NT2/D1 (cell line): ENCODE measurements around the gene DCBLD1.
"Not testable (repeated sequence)": the region's sequence is repeated elsewhere in the genome, so short reads cannot be mapped to it uniquely, and the experiment has no call there.

Experiments
- DNase-seq: peaks from one replicate; pipeline ENCODE4 v3.0.0-alpha.2; 2011; ENCODE audit warnings: low read depth, low spot score
- H3K27me3 ChIP-seq: 2 replicates; pipeline ENCODE4 v1.6.0; 2011; ENCODE audit warnings: mild to moderate bottlenecking; ENCODE audit not compliant: insufficient read length, insufficient read depth
- H3K36me3 ChIP-seq: 2 replicates; pipeline ENCODE4 v1.6.1; 2011; ENCODE audit warnings: mild to moderate bottlenecking, low read length, mixed read lengths; ENCODE audit not compliant: insufficient read depth, insufficient read length
- H3K4me1 ChIP-seq: 2 replicates; pipeline ENCODE4 v1.5.1; 2011; ENCODE audit not compliant: insufficient read depth, insufficient read length
- H3K4me3 ChIP-seq: 2 replicates; pipeline ENCODE4 v1.5.1; 2011; ENCODE audit warnings: low read depth; ENCODE audit not compliant: insufficient read length
- H3K9ac ChIP-seq: 2 replicates; pipeline ENCODE4 v1.6.0; 2011; ENCODE audit warnings: low read depth; ENCODE audit not compliant: insufficient read length
- H3K9me3 ChIP-seq: 2 replicates; pipeline ENCODE4 v1.5.1; 2011; ENCODE audit warnings: mild to moderate bottlenecking, low read length; ENCODE audit not compliant: insufficient read depth
- SUZ12 ChIP-seq: IDR thresholded peaks from 2 replicates; pipeline ENCODE4 v1.6.1; 2011; ENCODE audit not compliant: insufficient read length, insufficient read depth; ENCODE audit errors: extremely low read depth
- YY1 ChIP-seq: IDR thresholded peaks from 2 replicates; pipeline ENCODE4 v1.6.1; 2011; ENCODE audit not compliant: insufficient read length, insufficient read depth
- ZNF274 ChIP-seq: IDR thresholded peaks from 2 replicates; pipeline ENCODE4 v1.6.1; 2011; ENCODE audit warnings: mild to moderate bottlenecking, low read depth, low read length

DCBLD1 gene

GRCh38 chr6:117482240-117483003, at the start of gene DCBLD1:
Gene DCBLD1, plus strand, starts transcription at chr6:117482674. Its CDS starts 108 bp downstream, at chr6:117482782.
- no peaks in the 10 kb centered on the region for H3K4me1 ChIP-seq
- no peak for TF ChIP-seq YY1
- no peak for TF ChIP-seq ZNF274
- TF ChIP-seq SUZ12 = no peak
- peak; percentile 30 for DNase-seq
- peaks cover 14% of the 10 kb centered on the region for H3K27me3 ChIP-seq
- H3K9me3 ChIP-seq = peaks cover 7% of the 10 kb centered on the region; the same call in 1 of the 2 replicates
- peak within 1 kb of the TSS; percentile 85 for H3K9ac ChIP-seq
- peaks cover 3% of the 10 kb centered on the region for H3K36me3 ChIP-seq
- H3K4me3 ChIP-seq = peak within 1 kb of the TSS; percentile 70

DNA sequence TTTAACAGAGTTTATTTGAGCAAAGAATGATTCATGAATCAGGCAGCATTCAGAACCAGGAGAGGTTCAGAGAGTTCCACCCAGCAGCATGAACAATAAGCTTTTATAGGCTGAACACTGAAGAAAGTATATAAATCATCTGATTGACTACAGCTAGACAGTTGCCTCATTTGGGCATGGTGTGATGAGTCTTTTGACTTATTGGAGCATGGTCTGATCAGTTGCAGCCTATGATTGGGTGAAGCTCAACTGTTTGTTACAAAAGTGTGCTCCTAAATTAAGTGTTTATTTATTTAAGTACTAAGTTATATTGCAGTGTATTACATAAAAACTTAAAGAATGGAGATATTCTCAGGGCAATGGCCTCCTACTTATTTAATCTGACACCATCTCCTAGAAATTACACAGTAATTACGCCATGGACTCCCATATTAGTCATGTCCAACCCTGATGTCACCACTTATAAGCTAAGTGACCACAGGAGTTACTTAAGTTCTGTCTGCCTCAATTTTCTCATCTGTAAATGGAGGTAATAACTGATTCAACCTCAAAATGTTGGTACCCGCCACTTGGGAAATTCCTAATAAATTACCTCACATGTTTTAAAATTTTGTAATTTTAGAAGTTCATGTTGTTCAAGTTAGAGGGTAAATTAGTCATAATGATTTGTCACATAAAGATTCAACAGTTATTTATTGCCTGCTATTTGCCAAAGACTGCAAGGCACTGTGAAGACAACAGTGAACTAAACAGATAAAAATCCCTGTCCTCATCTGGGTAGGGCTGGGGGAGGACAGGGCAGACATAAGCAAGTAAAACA, 41.6 kb upstream of the DCBLD1 start:
- no peak for TF ChIP-seq ZNF274
- TF ChIP-seq SUZ12 = no peak
- no peak for TF ChIP-seq YY1
- Histone ChIP-seq H3K4me1 (no peaks in the 10 kb centered on the region), H3K9me3 (no peaks in the 10 kb centered on the region), H3K9ac (no peak overlapping the region), H3K4me3 (no peak overlapping the region), H3K27me3 (no peaks in the 10 kb centered on the region), H3K36me3 (no peaks in the 10 kb centered on the region)
- DNase-seq = no peak

- Histone ChIP-seq H3K4me1 (no peaks in the 10 kb centered on the region), H3K36me3 (no peaks in the 10 kb centered on the region), H3K9ac (no peak overlapping the region), H3K4me3 (no peak overlapping the region), H3K9me3 (no peaks in the 10 kb centered on the region), H3K27me3 (no peaks in the 10 kb centered on the region)
- no peak for DNase-seq
- no peak for TF ChIP-seq SUZ12
- TF ChIP-seq ZNF274 = no peak
- no peak for TF ChIP-seq YY1
Measured at GRCh38 chr6:117441824-117442264, 40.6 kb upstream of the DCBLD1 start.

GRCh38 chr6:117442313-117442712, 40.2 kb upstream of the DCBLD1 start:
- DNase-seq, H3K9me3 ChIP-seq, H3K4me3 ChIP-seq, H3K4me1 ChIP-seq, H3K36me3 ChIP-seq, H3K27me3 ChIP-seq, H3K9ac ChIP-seq: not testable (repeated sequence)

DNA sequence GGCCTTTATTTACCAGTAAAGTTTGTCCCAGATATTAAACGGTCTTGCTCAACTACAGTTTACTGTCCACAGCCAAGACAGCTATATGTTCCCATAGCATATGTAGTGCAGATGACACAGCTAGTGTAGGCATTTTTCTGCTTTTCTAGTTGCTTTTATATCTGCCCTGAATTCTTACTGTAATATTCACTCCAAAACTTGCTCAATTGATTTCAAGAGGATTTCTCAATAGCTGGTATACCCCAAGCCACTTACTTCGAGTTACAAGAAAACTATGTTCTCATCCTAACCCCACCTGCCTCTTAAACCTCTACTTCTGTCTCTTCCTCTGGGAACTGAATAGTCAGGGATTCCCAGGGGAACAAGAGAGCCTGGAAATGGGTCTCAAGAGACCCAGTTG, 37.9 kb upstream of the DCBLD1 start:
- no peak for DNase-seq
- H3K9me3 ChIP-seq = no peaks in the 10 kb centered on the region
- H3K9ac ChIP-seq = no peak overlapping the region
- no peaks in the 10 kb centered on the region for H3K36me3 ChIP-seq
- no peaks in the 10 kb centered on the region for H3K4me1 ChIP-seq
- H3K4me3 ChIP-seq = no peak overlapping the region
- H3K27me3 ChIP-seq = no peaks in the 10 kb centered on the region
- TF ChIP-seq YY1 (no peak), SUZ12 (no peak), ZNF274 (no peak)

GRCh38 chr6:117446861-117447260, 35.6 kb upstream of the DCBLD1 start:
- no peak for TF ChIP-seq YY1
- TF ChIP-seq SUZ12 = no peak
- TF ChIP-seq ZNF274 = no peak
- H3K9ac ChIP-seq = no peak overlapping the region
- H3K36me3 ChIP-seq = no peaks in the 10 kb centered on the region
- H3K27me3 ChIP-seq = no peaks in the 10 kb centered on the region
- no peak overlapping the region for H3K4me3 ChIP-seq
- H3K4me1 ChIP-seq = no peaks in the 10 kb centered on the region
- no peaks in the 10 kb centered on the region for H3K9me3 ChIP-seq
- DNase-seq = no peak

DNA sequence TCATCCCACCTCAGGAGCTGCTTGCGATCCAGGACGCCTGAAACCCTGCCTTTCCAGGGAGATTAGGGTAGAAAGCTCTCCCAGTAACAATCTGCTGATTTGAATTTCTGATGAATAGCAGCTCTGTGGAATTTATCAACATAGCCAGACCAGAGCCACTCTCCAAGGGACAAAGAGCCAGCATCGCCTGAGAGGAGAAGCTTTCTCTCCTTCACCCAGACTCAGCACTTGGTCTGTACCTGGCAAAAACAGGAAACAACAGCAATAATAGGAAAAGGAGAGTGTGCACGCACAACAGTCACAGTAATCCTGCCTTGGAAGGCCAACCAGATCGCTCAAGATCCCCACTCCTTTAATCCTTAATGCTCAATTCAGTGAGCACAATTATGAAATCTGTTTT, 34.5 kb upstream of the DCBLD1 start:
- no peak for DNase-seq
- Histone ChIP-seq H3K36me3 (no peaks in the 10 kb centered on the region), H3K4me3 (no peak overlapping the region), H3K27me3 (no peaks in the 10 kb centered on the region), H3K9ac (no peak overlapping the region), H3K9me3 (no peaks in the 10 kb centered on the region), H3K4me1 (no peaks in the 10 kb centered on the region)
- TF ChIP-seq YY1 (no peak), SUZ12 (no peak), ZNF274 (no peak)
